Neural progenitor cell (in vitro differentiated cells): ENCODE data around the gene TAAR1. TPM values are rescaled to one million over a fixed set of nuclear protein-coding genes. Genes with fewer than 3 reads are reported as not detected.

Experiments used
- DNase-seq: peaks from one replicate; pipeline ENCODE4 v3.0.0-alpha.2; 2016; ENCODE audit warnings: low spot score
- H2AFZ ChIP-seq: fragments of 200-600 bp; sonication (generic); replicated peaks from 2 replicates; pipeline ENCODE4 v1.6.1; 2016; ENCODE audit warnings: antibody characterized with exemption
- H3F3A ChIP-seq: fragments of 200-600 bp; sonication (generic); 2 replicates; pipeline ENCODE4 v1.6.1; 2016; ENCODE audit warnings: antibody characterized with exemption, low read depth
- H3K27ac ChIP-seq: fragments of 200-600 bp; sonication (generic); 2 replicates; pipeline ENCODE4 v1.5.1; 2016; ENCODE audit warnings: mild to moderate bottlenecking
- H3K27me3 ChIP-seq: fragments of 200-600 bp; sonication (generic); 2 replicates; pipeline ENCODE4 v1.6.1; 2016; ENCODE audit warnings: mild to moderate bottlenecking, moderate library complexity
- H3K36me3 ChIP-seq: fragments of 200-600 bp; sonication (generic); 2 replicates; pipeline ENCODE4 v1.5.1; 2016
- H3K4me1 ChIP-seq: fragments of 200-600 bp; sonication (generic); 2 replicates; pipeline ENCODE4 v1.6.1; 2016; ENCODE audit warnings: mixed run types
- H3K4me2 ChIP-seq: fragments of 200-600 bp; sonication (generic); 2 replicates; pipeline ENCODE4 v1.6.1; 2016
- H3K4me3 ChIP-seq: fragments of 200-600 bp; sonication (generic); 2 replicates; pipeline ENCODE4 v1.5.1; 2016
- H3K79me2 ChIP-seq: fragments of 200-600 bp; sonication (generic); 2 replicates; pipeline ENCODE4 v1.6.1; 2016; ENCODE audit warnings: low read depth
- H3K9ac ChIP-seq: fragments of 200-600 bp; sonication (generic); 2 replicates; pipeline ENCODE4 v1.6.1; 2016
- H3K9me3 ChIP-seq: fragments of 200-600 bp; sonication (generic); 2 replicates; pipeline ENCODE4 v1.5.1; 2016; ENCODE audit warnings: low read depth
- H4K20me1 ChIP-seq: fragments of 200-600 bp; sonication (generic); 2 replicates; pipeline ENCODE4 v1.6.1; 2016; ENCODE audit warnings: low read depth
- H3K27ac Mint-ChIP-seq: 3 replicates; pipeline ENCODE4 v1.8.0; 2021; ENCODE audit warnings: mixed read lengths
- H3K27me3 Mint-ChIP-seq: 2 replicates; pipeline ENCODE4 v1.8.0; 2022; ENCODE audit warnings: low read depth, mild to moderate bottlenecking, inconsistent platforms, moderate library complexity, mixed read lengths; ENCODE audit not compliant: insufficient read depth
- H3K36me3 Mint-ChIP-seq: 3 replicates; pipeline ENCODE4 v1.8.0; 2021; ENCODE audit warnings: mixed read lengths
- H3K4me1 Mint-ChIP-seq: 3 replicates; pipeline ENCODE4 v1.8.0; 2021; ENCODE audit warnings: mixed read lengths
- H3K4me3 Mint-ChIP-seq: 3 replicates; pipeline ENCODE4 v1.8.0; 2021; ENCODE audit warnings: mild to moderate bottlenecking, moderate library complexity, mixed read lengths
- H3K9me3 Mint-ChIP-seq: 3 replicates; pipeline ENCODE4 v1.8.0; 2020; ENCODE audit warnings: mixed read lengths
- EZH2 ChIP-seq: fragments of 200-600 bp; sonication (generic); IDR thresholded peaks from 2 replicates; pipeline ENCODE4 v1.6.1; 2017; ENCODE audit warnings: antibody characterized with exemption, mild to moderate bottlenecking, moderate library complexity
- EZH2phosphoT487 ChIP-seq: fragments of 200-600 bp; sonication (generic); IDR thresholded peaks from 2 replicates; pipeline ENCODE4 v1.6.1; 2017; ENCODE audit warnings: antibody characterized with exemption
- total RNA-seq: library from RNA; depleted of rRNA; stranded (reverse); fragments of >200 nt; gene quantifications from 2 replicates; pipeline ENCODE4 v1.2.3, GENCODE V29; 2015; ENCODE audit warnings: low replicate concordance
- TF ChIP-seq, protein P1 (sequence below): fragments of 200-600 bp; sonication (generic); IDR thresholded peaks from 2 replicates; pipeline ENCODE4 v1.5.1; 2017; ENCODE audit warnings: antibody characterized with exemption, mild to moderate bottlenecking

The TAAR1 gene
- total RNA-seq, 1 donor from 2014 or later, result not detected

GRCh38 chr6:132664309-132665034 is 5.5 kb upstream of the TAAR1 start:
- Histone ChIP-seq H3K9ac (no peak overlapping the region), H3K4me1 (no peaks in the 10 kb centered on the region), H4K20me1 (no peaks in the 10 kb centered on the region), H3K27ac (no peak overlapping the region), H2AFZ (no peak overlapping the region), H3K4me3 (no peak overlapping the region), H3K4me2 (no peak overlapping the region), H3K9me3 (no peaks in the 10 kb centered on the region), H3K27me3 (no peaks in the 10 kb centered on the region), H3K36me3 (no peaks in the 10 kb centered on the region), H3K79me2 (no peaks in the 10 kb centered on the region), H3F3A (no peaks in the 10 kb centered on the region)
- DNase-seq, result no peak
- H3K36me3 Mint-ChIP-seq, result no peaks in the 10 kb centered on the region
- H3K9me3 Mint-ChIP-seq, result no peaks in the 10 kb centered on the region
- TF ChIP-seq EZH2, result no peak
- TF ChIP-seq EZH2phosphoT487, result no peak
- TF ChIP-seq, protein P1, sequence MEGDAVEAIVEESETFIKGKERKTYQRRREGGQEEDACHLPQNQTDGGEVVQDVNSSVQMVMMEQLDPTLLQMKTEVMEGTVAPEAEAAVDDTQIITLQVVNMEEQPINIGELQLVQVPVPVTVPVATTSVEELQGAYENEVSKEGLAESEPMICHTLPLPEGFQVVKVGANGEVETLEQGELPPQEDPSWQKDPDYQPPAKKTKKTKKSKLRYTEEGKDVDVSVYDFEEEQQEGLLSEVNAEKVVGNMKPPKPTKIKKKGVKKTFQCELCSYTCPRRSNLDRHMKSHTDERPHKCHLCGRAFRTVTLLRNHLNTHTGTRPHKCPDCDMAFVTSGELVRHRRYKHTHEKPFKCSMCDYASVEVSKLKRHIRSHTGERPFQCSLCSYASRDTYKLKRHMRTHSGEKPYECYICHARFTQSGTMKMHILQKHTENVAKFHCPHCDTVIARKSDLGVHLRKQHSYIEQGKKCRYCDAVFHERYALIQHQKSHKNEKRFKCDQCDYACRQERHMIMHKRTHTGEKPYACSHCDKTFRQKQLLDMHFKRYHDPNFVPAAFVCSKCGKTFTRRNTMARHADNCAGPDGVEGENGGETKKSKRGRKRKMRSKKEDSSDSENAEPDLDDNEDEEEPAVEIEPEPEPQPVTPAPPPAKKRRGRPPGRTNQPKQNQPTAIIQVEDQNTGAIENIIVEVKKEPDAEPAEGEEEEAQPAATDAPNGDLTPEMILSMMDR, result no peak
- H3K4me1 Mint-ChIP-seq, result no peaks in the 10 kb centered on the region
- no peaks in the 10 kb centered on the region for H3K27me3 Mint-ChIP-seq
- no peak overlapping the region for H3K27ac Mint-ChIP-seq
- no peak overlapping the region for H3K4me3 Mint-ChIP-seq

DNA sequence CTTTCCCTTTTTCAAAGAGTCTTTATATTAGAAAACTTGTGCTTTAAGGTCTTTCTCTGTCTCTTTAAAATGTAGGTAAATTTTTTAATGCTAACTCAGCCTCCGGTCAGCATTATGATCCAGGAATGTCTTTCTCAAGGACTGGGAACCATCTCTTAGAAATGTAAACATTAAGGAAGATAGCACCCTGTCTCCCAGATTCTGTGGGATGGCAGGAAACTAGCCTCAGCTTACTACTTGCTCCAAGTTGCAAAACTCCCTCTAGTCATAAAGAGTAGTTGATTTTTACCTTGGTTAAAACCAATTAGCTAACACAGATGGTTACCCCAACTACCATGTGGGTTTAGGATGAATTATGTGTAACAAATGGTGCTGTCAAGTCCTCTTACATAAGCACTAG is 4.7 kb upstream of the TAAR1 start:
- DNase-seq, result no peak
- Histone ChIP-seq H3K27ac (no peak overlapping the region), H3K4me3 (no peak overlapping the region), H3F3A (no peaks in the 10 kb centered on the region), H4K20me1 (no peaks in the 10 kb centered on the region), H3K79me2 (no peaks in the 10 kb centered on the region), H3K27me3 (no peaks in the 10 kb centered on the region), H3K4me1 (no peaks in the 10 kb centered on the region), H2AFZ (no peak overlapping the region), H3K36me3 (no peaks in the 10 kb centered on the region), H3K4me2 (no peak overlapping the region), H3K9me3 (no peaks in the 10 kb centered on the region), H3K9ac (no peak overlapping the region)
- Mint-ChIP-seq H3K4me1 (no peaks in the 10 kb centered on the region), H3K9me3 (no peaks in the 10 kb centered on the region), H3K27me3 (no peaks in the 10 kb centered on the region), H3K36me3 (no peaks in the 10 kb centered on the region), H3K4me3 (no peak overlapping the region), H3K27ac (no peak overlapping the region)
- TF ChIP-seq, protein P1, result no peak
- no peak for TF ChIP-seq EZH2
- TF ChIP-seq EZH2phosphoT487, result no peak

- no peak overlapping the region for H3K4me3 ChIP-seq
- TF ChIP-seq, protein P1, result no peak
- TF ChIP-seq EZH2phosphoT487 (no peak), EZH2 (no peak)
- no peaks in the 10 kb centered on the region for H3K36me3 Mint-ChIP-seq
- no peaks in the 10 kb centered on the region for H3K27me3 Mint-ChIP-seq
- H3K4me3 Mint-ChIP-seq, result no peak overlapping the region
- H3F3A ChIP-seq, result no peaks in the 10 kb centered on the region
- no peaks in the 10 kb centered on the region for H3K4me1 ChIP-seq
- H3K9me3 ChIP-seq, result no peaks in the 10 kb centered on the region
- no peaks in the 10 kb centered on the region for H4K20me1 ChIP-seq
- H3K27ac Mint-ChIP-seq, result no peak overlapping the region
- no peaks in the 10 kb centered on the region for H3K27me3 ChIP-seq
- H3K4me2 ChIP-seq, result no peak overlapping the region
- no peaks in the 10 kb centered on the region for H3K79me2 ChIP-seq
- no peak overlapping the region for H3K9ac ChIP-seq
- DNase-seq, result no peak
- no peaks in the 10 kb centered on the region for H3K36me3 ChIP-seq
- H3K9me3 Mint-ChIP-seq, result no peaks in the 10 kb centered on the region
- H3K4me1 Mint-ChIP-seq, result no peaks in the 10 kb centered on the region
- H2AFZ ChIP-seq, result no peak overlapping the region
- no peak overlapping the region for H3K27ac ChIP-seq
Observed at GRCh38 chr6:132661906-132662305, 2.9 kb upstream of the TAAR1 start.
